B cell (primary cell): ENCODE data around the gene LCORL. TPM values are rescaled to one million over a fixed set of nuclear protein-coding genes. Genes with fewer than 3 reads are reported as not detected.

Source experiments
- ATAC-seq: fragments of 200-7000 bp; cut with Tn5 transposase; one replicate; pipeline ENCODE4 v1.10.0; 2021; ENCODE audit warnings: low read depth, mild to moderate bottlenecking, moderate number of reproducible peaks, moderate library complexity
- CTCF ChIA-PET: fragments of 350-600 bp; sonication (Branson Sonifier 250); formaldehyde crosslinking; loops from one replicate; lab custom pipeline; 2021; ENCODE audit warnings: antibody characterized with exemption, inconsistent platforms; lab: Charles Lee
- POLR2A ChIA-PET: fragments of 350-600 bp; sonication (Branson Sonifier 250); formaldehyde crosslinking; loops from one replicate; lab custom pipeline; 2021; ENCODE audit warnings: antibody characterized with exemption; lab: Charles Lee
- DNase-seq: peaks from one replicate; pipeline ENCODE4 v3.0.0; 2013
- H2AFZ ChIP-seq: 2 replicates; pipeline ENCODE4 v1.6.1; 2012; ENCODE audit warnings: mild to moderate bottlenecking, low read depth, low read length; ENCODE audit not compliant: insufficient read depth, poor library complexity, severe bottlenecking
- H3K27ac ChIP-seq, 2 donors: 1 replicate in 1 of 2; 2 replicates in 1 of 2; pipeline ENCODE4 v1.5.1; 2012 to 2013; ENCODE audit warnings: low read length in 2 of 2, mild to moderate bottlenecking in 2 of 2, moderate library complexity in 1 of 2
- H3K27me3 ChIP-seq, 4 experiments: fragments of 200-600 bp in 1 of 4; sonication (generic) in 1 of 4; replicated peaks in 1 of 4; 1 replicate in 2 of 4; 2 replicates in 2 of 4; pipeline versions ENCODE4 v1.6.1 to v1.7.0; 2013 to 2016; ENCODE audit warnings: low read length in 3 of 4, mild to moderate bottlenecking in 2 of 4, mixed read lengths in 1 of 4, moderate library complexity in 1 of 4; ENCODE audit not compliant: insufficient read depth in 4 of 4, control insufficient read depth in 3 of 4; ENCODE audit errors: control extremely low read depth in 1 of 4
- H3K36me3 ChIP-seq, 2 experiments: replicated peaks in 1 of 2; 1 replicate in 1 of 2; 2 replicates in 1 of 2; pipeline versions ENCODE4 v1.6.1 to v1.7.1; 2013; ENCODE audit warnings: low read length in 1 of 2; ENCODE audit not compliant: insufficient read depth in 2 of 2, control insufficient read depth in 1 of 2; ENCODE audit errors: control extremely low read depth in 1 of 2, extremely low read depth in 1 of 2
- H3K4me1 ChIP-seq, 2 donors: fragments of 200-600 bp in 1 of 2; sonication (generic) in 1 of 2; 1 replicate in 1 of 2; 2 replicates in 1 of 2; pipeline versions ENCODE4 v1.5.1 to v1.6.1; 2013 to 2017; ENCODE audit warnings: low read length in 2 of 2; ENCODE audit not compliant: control insufficient read depth in 2 of 2, insufficient read depth in 2 of 2
- H3K4me2 ChIP-seq: replicated peaks from 2 replicates; pipeline ENCODE3; 2012; ENCODE audit warnings: mild to moderate bottlenecking, low read depth, low read length; ENCODE audit not compliant: poor library complexity, severe bottlenecking
- H3K4me3 ChIP-seq, 5 experiments: fragments of 200-600 bp in 1 of 5; sonication (generic) in 1 of 5; 1 replicate in 3 of 5; 2 replicates in 2 of 5; pipeline versions ENCODE4 v1.5.1 to v1.7.0; 2011 to 2016; ENCODE audit warnings: low read length in 4 of 5, mild to moderate bottlenecking in 4 of 5, low read depth in 2 of 5, control low read depth in 1 of 5, moderate library complexity in 1 of 5; ENCODE audit not compliant: insufficient read depth in 1 of 5; ENCODE audit errors: control extremely low read depth in 1 of 5, extremely low read depth in 1 of 5
- H3K79me2 ChIP-seq: fragments of 200-600 bp; sonication (generic); one replicate; pipeline ENCODE4 v1.6.0; 2016; ENCODE audit warnings: low read length; ENCODE audit not compliant: control insufficient read depth, insufficient read depth
- H3K9ac ChIP-seq: fragments of 200-600 bp; sonication (generic); 2 replicates; pipeline ENCODE4 v1.6.1; 2017; ENCODE audit warnings: mild to moderate bottlenecking, low read length, moderate library complexity
- H3K9me3 ChIP-seq, 3 donors: one replicate each; pipeline versions ENCODE4 v1.6.1 to v1.7.1; 2013; ENCODE audit warnings: low read length in 2 of 3; ENCODE audit not compliant: control insufficient read depth in 2 of 3, insufficient read depth in 1 of 3; ENCODE audit errors: control extremely low read depth in 1 of 3
- H4K20me1 ChIP-seq: 2 replicates; pipeline ENCODE4 v1.6.0; 2012; ENCODE audit warnings: mild to moderate bottlenecking, low read length; ENCODE audit not compliant: insufficient read depth, control insufficient read depth, poor library complexity, severe bottlenecking
- H3K27ac Mint-ChIP-seq: one replicate; pipeline ENCODE4 v1.8.0; 2021; ENCODE audit warnings: mixed read lengths
- H3K27me3 Mint-ChIP-seq: one replicate; pipeline ENCODE4 v1.8.0; 2021; ENCODE audit warnings: mixed read lengths
- H3K4me1 Mint-ChIP-seq: one replicate; pipeline ENCODE4 v1.8.0; 2021; ENCODE audit warnings: mixed read lengths
- H3K4me3 Mint-ChIP-seq: one replicate; pipeline ENCODE4 v1.8.0; 2021; ENCODE audit warnings: mixed read lengths
- H3K9me3 Mint-ChIP-seq: one replicate; pipeline ENCODE4 v1.8.0; 2022; ENCODE audit warnings: mixed read lengths; ENCODE audit not compliant: insufficient read depth
- EZH2 ChIP-seq: IDR thresholded peaks from 2 replicates; pipeline ENCODE4 v1.6.1; 2012; ENCODE audit warnings: borderline replicate concordance, low read depth, mild to moderate bottlenecking, moderate library complexity, low read length; ENCODE audit not compliant: insufficient read depth, poor library complexity, severe bottlenecking
- WGBS: methylation state at CpG from one replicate; pipeline ENCODE4 v1.1.5; 2013; ENCODE audit warnings: missing lambda C conversion rate; ENCODE audit not compliant: insufficient coverage; 5-methylcytosine and 5-hydroxymethylcytosine counted together
- intact Hi-C: fragments of 100-400 bp; cut with micrococcal nuclease; formaldehyde crosslinking; loops from one replicate; pipeline ENCODE4 v1.10.0; 2022
- polyA plus RNA-seq: library from polyadenylated mRNA; depleted of rRNA; stranded (reverse); fragments of >200 nt; gene quantifications from 2 replicates; pipeline ENCODE4 v1.2.3, GENCODE V29; 2012
- total RNA-seq, 2 donors: library from RNA; stranded (reverse); fragments of 120-200 nt in 1 of 2; gene quantifications; 1 replicate in 1 of 2; 2 replicates in 1 of 2; pipeline versions ENCODE4 v1.2.3 to v1.2.4, GENCODE V29; 2013 to 2022
- TF ChIP-seq, protein P1 (sequence below): fragments of 200-600 bp; IDR thresholded peaks from one replicate; pipeline ENCODE4 v1.8.0; 2022; ENCODE audit warnings: antibody characterized with exemption, mild to moderate bottlenecking

LCORL gene
- total and polyA plus RNA-seq, 2 donors (not counting 1 experiment from before 2014, with no cell fraction given): 1.2 to 31.3 TPM

DNA sequence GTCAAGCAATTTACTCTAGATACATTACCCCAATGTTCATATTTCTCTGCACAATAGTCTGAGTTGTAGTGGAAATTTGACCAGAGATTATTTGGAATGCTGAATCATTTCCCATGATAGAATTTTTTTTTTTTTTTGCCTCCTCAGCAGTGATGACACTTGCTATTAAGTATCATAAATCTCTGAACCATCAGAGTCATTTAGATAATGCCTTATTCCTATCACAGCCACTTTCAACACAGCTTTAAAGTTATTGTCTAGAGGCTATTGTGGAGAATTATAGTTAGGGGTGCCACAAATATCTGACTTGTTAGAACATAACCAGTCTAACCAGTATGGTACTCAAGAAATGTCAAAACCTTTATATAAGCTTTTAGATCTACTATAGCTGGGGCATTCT is 79.8 kb downstream of the LCORL start:
- Histone ChIP-seq H3K9ac (no peak overlapping the region), H3K4me1 (no peaks in the 10 kb centered on the region), H3K79me2 (no peaks in the 10 kb centered on the region), H3K4me2 (no peak overlapping the region), H3K27me3 (no peaks in the 10 kb centered on the region), H3K9me3 (no peaks in the 10 kb centered on the region), H3K4me3 (no peak overlapping the region), H4K20me1 (no peaks in the 10 kb centered on the region), H2AFZ (no peak overlapping the region), H3K36me3 (peaks cover 0 to 1% of the 10 kb centered on the region in 2 experiments), H3K27ac (no peak overlapping the region)
- TF ChIP-seq, protein P1, sequence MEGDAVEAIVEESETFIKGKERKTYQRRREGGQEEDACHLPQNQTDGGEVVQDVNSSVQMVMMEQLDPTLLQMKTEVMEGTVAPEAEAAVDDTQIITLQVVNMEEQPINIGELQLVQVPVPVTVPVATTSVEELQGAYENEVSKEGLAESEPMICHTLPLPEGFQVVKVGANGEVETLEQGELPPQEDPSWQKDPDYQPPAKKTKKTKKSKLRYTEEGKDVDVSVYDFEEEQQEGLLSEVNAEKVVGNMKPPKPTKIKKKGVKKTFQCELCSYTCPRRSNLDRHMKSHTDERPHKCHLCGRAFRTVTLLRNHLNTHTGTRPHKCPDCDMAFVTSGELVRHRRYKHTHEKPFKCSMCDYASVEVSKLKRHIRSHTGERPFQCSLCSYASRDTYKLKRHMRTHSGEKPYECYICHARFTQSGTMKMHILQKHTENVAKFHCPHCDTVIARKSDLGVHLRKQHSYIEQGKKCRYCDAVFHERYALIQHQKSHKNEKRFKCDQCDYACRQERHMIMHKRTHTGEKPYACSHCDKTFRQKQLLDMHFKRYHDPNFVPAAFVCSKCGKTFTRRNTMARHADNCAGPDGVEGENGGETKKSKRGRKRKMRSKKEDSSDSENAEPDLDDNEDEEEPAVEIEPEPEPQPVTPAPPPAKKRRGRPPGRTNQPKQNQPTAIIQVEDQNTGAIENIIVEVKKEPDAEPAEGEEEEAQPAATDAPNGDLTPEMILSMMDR: no peak
- TF ChIP-seq EZH2: no peak
- intact Hi-C loops: no loop called here
- Mint-ChIP-seq H3K9me3 (no peaks in the 10 kb centered on the region), H3K4me1 (no peaks in the 10 kb centered on the region), H3K27me3 (no peaks in the 10 kb centered on the region), H3K27ac (no peak overlapping the region), H3K4me3 (no peak overlapping the region)
- no peak for ATAC-seq
- ChIA-PET POLR2A (no interaction called here), CTCF (interaction anchor here (0.7 kb wide), 1 partner anchor 138 kb away, joined by 3 read pairs; no protein-coding TSS in a partner anchor)
- no peak for DNase-seq

DNA sequence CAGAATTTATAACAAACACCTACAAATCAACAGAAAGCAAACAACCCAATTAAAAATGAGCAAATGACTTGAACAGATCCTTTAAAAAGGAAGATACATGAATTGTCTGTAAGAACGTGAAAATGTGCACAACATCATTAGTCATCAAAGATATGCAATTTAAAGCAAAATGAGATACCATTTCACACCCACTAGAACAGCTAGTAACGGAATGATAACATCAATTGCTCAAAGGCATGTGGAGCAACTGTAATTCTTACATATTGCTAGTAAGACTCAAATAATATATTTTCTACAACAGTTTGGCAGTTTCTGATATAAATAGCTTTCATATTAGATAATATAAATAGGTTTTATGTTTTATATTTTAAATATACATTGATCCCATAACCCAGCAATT is 82.5 kb downstream of the LCORL start:
- Histone ChIP-seq H3K9me3 (no peaks in the 10 kb centered on the region), H3K27ac (no peak overlapping the region), H3K4me1 (no peaks in the 10 kb centered on the region), H4K20me1 (no peaks in the 10 kb centered on the region), H3K27me3 (no peaks in the 10 kb centered on the region), H3K79me2 (no peaks in the 10 kb centered on the region), H3K4me2 (no peak overlapping the region), H2AFZ (no peak overlapping the region), H3K36me3 (peaks cover 0 to 1% of the 10 kb centered on the region in 2 experiments), H3K4me3 (no peak overlapping the region), H3K9ac (no peak overlapping the region)
- DNase-seq (no peak), ATAC-seq (no peak)
- intact Hi-C loops: no loop called here
- H3K4me1 Mint-ChIP-seq: no peaks in the 10 kb centered on the region
- POLR2A ChIA-PET: no interaction called here
- TF ChIP-seq EZH2: no peak
- TF ChIP-seq, protein P1: no peak
- no CpG with 5 or more reads among the region's 2 CpGs for WGBS
- peaks cover under 1% of the 10 kb centered on the region for H3K9me3 Mint-ChIP-seq
- H3K4me3 Mint-ChIP-seq: no peak overlapping the region
- no peaks in the 10 kb centered on the region for H3K27me3 Mint-ChIP-seq
- no peak overlapping the region for H3K27ac Mint-ChIP-seq
- CTCF ChIA-PET: no interaction called here
